PFSK-1 (cell line): Measurements from ENCODE around the gene SFR1.

Experiments
- FOXP2 ChIP-seq: optimal IDR thresholded peaks from 2 replicates; pipeline ENCODE3; 2011; ENCODE audit warnings: borderline replicate concordance, control low read depth, inconsistent platforms; ENCODE audit not compliant: insufficient read depth; ENCODE audit errors: extremely low read length, extremely low read depth
- POLR2AphosphoS5 ChIP-seq: IDR thresholded peaks from 2 replicates; pipeline ENCODE4 v1.6.1; 2012; ENCODE audit warnings: low read depth, mild to moderate bottlenecking, control low read depth, low read length, moderate library complexity
- REST ChIP-seq, 2 experiments: IDR thresholded peaks; 2 replicates each; pipeline versions ENCODE4 v1.6.1 to v1.8.0; 2011 to 2012; ENCODE audit warnings: low read depth in 2 of 2, low read length in 2 of 2, control low read depth in 1 of 2, inconsistent platforms in 1 of 2, mild to moderate bottlenecking in 1 of 2, moderate library complexity in 1 of 2; ENCODE audit not compliant: insufficient read depth in 1 of 2
- SIN3A ChIP-seq: IDR thresholded peaks from 2 replicates; pipeline ENCODE4 v1.6.1; 2012; ENCODE audit warnings: mild to moderate bottlenecking, low read length, moderate library complexity, borderline replicate concordance; ENCODE audit not compliant: insufficient read depth
- TAF1 ChIP-seq: IDR thresholded peaks from 2 replicates; pipeline ENCODE4 v1.6.1; 2012; ENCODE audit warnings: low read length, control low read depth, borderline replicate concordance; ENCODE audit not compliant: insufficient read depth

SFR1 gene

GRCh38 chr10:104146882-104147281 lies 24.9 kb downstream of the SFR1 start:
- TF ChIP-seq POLR2AphosphoS5, result no peak
- no peak for TF ChIP-seq FOXP2
- no peak for TF ChIP-seq TAF1
- TF ChIP-seq SIN3A, result no peak
- TF ChIP-seq REST (IDR thresholded peaks at IDR 0.05; ENCODE audit: insufficient read depth in 1 of 2, low read depth in 2 of 2, low read length in 2 of 2), result no peak

- no peak for TF ChIP-seq FOXP2
- TF ChIP-seq REST (IDR thresholded peaks at IDR 0.05; ENCODE audit: insufficient read depth in 1 of 2, low read depth in 2 of 2, low read length in 2 of 2), result no peak
- TF ChIP-seq TAF1, result no peak
- no peak for TF ChIP-seq SIN3A
- no peak for TF ChIP-seq POLR2AphosphoS5
Measured at GRCh38 chr10:104150139-104150538, 28.2 kb downstream of the SFR1 start.

- TF ChIP-seq FOXP2 (no peak), SIN3A (no peak), TAF1 (no peak), POLR2AphosphoS5 (no peak), REST (IDR thresholded peaks at IDR 0.05; ENCODE audit: insufficient read depth in 1 of 2, low read depth in 2 of 2, low read length in 2 of 2) (no peak)
Measured at GRCh38 chr10:104151737-104152136, 29.8 kb downstream of the SFR1 start.

DNA sequence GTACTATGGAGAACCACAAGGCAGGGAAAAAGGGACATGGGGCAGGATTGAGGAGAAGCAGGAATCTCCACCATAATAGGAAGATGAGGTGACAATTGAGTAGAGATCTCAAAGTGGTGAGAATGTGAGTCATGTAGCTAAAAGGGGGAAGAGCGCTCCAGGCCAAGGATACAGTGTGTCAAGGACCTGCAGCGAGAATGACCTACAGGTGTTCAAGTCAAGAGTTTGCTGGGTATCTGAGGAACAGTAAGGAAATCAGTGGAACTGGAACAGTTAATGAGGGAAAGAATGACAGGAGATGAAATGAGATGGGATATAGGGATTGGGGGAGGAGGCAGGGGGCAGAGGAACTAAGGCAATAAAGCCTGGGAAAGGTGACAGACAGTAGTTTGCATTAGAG lies 33.6 kb downstream of the SFR1 start:
- TF ChIP-seq POLR2AphosphoS5 (no peak), SIN3A (no peak), TAF1 (no peak), FOXP2 (no peak), REST (IDR thresholded peaks at IDR 0.05; ENCODE audit: insufficient read depth in 1 of 2, low read depth in 2 of 2, low read length in 2 of 2) (no peak)

- TF ChIP-seq FOXP2 (no peak), SIN3A (no peak), POLR2AphosphoS5 (no peak), TAF1 (no peak), REST (IDR thresholded peaks at IDR 0.05; ENCODE audit: insufficient read depth in 1 of 2, low read depth in 2 of 2, low read length in 2 of 2) (no peak)
Measured at GRCh38 chr10:104170610-104171254, 48.8 kb downstream of the SFR1 start.
